HEK293 (cell line): ENCODE data around the gene CHID1.

Experiments used
- GLIS1 ChIP-seq: fragments of 450-650 bp; formaldehyde crosslinking; IDR thresholded peaks from 2 replicates; pipeline ENCODE4 v1.5.1; 2016; ENCODE audit warnings: missing biosample characterization, missing genetic modification characterization
- PATZ1 ChIP-seq: fragments of 450-650 bp; formaldehyde crosslinking; IDR thresholded peaks from 2 replicates; pipeline ENCODE4 v1.5.1; 2016; ENCODE audit warnings: missing biosample characterization, missing genetic modification characterization
- ZBTB8A ChIP-seq: fragments of 450-650 bp; formaldehyde crosslinking; IDR thresholded peaks from 2 replicates; pipeline ENCODE4 v1.5.1; 2016; ENCODE audit warnings: missing biosample characterization, missing genetic modification characterization
- ZNF112 ChIP-seq: fragments of 450-650 bp; formaldehyde crosslinking; IDR thresholded peaks from 2 replicates; pipeline ENCODE4 v1.5.0; 2017; ENCODE audit warnings: missing biosample characterization, missing genetic modification characterization
- ZNF501 ChIP-seq: fragments of 450-650 bp; formaldehyde crosslinking; IDR thresholded peaks from 2 replicates; pipeline ENCODE4 v1.5.1; 2016; ENCODE audit warnings: missing biosample characterization, missing genetic modification characterization
- ZNF521 ChIP-seq: fragments of 450-650 bp; formaldehyde crosslinking; IDR thresholded peaks from 2 replicates; pipeline ENCODE4 v1.5.1; 2017; ENCODE audit warnings: missing biosample characterization, mild to moderate bottlenecking, missing genetic modification characterization
- ZNF530 ChIP-seq: fragments of 450-650 bp; formaldehyde crosslinking; IDR thresholded peaks from 2 replicates; pipeline ENCODE4 v1.5.1; 2016; ENCODE audit warnings: low read depth, missing biosample characterization, missing genetic modification characterization
- ZNF768 ChIP-seq: fragments of 450-650 bp; formaldehyde crosslinking; IDR thresholded peaks from 2 replicates; pipeline ENCODE4 v1.5.1; 2018; ENCODE audit warnings: missing biosample characterization, mild to moderate bottlenecking, missing genetic modification characterization
- TF ChIP-seq, protein P1 (sequence below): fragments of 450-650 bp; formaldehyde crosslinking; IDR thresholded peaks from 2 replicates; pipeline ENCODE4 v1.5.1; 2016; ENCODE audit warnings: missing biosample characterization, missing genetic modification characterization
- TF ChIP-seq, protein P2 (sequence below): fragments of 450-650 bp; formaldehyde crosslinking; IDR thresholded peaks from 2 replicates; pipeline ENCODE4 v1.5.1; 2016; ENCODE audit warnings: missing biosample characterization, missing genetic modification characterization
- TF ChIP-seq, protein P3 (sequence below): fragments of 450-650 bp; formaldehyde crosslinking; IDR thresholded peaks from 2 replicates; pipeline ENCODE4 v1.5.1; 2016; ENCODE audit warnings: missing biosample characterization, missing genetic modification characterization

DNA sequence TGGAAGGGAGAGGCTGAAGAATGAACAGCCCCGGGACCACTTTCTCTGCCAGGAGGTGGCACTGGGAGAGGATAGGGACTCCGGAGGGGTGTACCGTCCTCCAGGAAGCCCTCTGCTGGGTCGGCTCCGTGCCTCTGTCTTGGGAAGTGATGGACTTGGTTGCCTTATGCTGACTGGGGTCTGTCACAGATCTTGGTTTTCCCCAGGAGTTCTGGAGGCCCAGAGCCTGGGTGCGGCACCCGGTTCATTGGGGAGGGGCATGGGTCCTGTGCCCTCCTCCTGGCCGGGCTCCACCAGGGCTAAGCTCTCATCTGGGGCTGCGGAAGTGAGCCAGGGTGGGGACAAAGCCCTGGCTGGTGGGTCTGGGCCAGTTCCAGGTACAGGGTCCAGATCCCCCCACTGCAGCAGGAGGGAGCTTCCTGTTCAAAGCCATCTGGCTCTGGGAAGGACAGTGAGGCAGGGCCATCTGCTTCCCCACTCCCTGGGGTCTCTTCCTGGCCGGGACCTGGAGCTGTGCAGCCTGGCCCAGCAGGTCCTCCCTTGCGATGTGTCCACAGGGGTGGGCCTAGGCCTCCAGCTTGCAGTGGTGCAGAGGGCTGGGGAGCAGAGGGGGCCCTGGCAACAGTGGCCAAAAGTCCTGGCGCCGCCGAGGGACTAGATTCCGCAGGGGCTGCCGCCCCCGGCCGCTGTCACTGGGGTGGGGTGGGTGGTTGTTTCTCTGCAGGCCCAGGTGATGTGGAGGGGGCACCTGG lies 14.0 kb upstream of the CHID1 start:
- TF ChIP-seq ZNF768 (tag by site-specific recombination) (no peak), ZNF112 (tag by site-specific recombination) (no peak), ZNF501 (tag by site-specific recombination) (no peak), GLIS1 (tag by site-specific recombination) (no peak), PATZ1 (tag by site-specific recombination) (no peak), ZNF530 (tag by site-specific recombination) (no peak), ZNF521 (tag by site-specific recombination) (no peak), ZBTB8A (tag by site-specific recombination) (no peak)
- TF ChIP-seq, protein P1, sequence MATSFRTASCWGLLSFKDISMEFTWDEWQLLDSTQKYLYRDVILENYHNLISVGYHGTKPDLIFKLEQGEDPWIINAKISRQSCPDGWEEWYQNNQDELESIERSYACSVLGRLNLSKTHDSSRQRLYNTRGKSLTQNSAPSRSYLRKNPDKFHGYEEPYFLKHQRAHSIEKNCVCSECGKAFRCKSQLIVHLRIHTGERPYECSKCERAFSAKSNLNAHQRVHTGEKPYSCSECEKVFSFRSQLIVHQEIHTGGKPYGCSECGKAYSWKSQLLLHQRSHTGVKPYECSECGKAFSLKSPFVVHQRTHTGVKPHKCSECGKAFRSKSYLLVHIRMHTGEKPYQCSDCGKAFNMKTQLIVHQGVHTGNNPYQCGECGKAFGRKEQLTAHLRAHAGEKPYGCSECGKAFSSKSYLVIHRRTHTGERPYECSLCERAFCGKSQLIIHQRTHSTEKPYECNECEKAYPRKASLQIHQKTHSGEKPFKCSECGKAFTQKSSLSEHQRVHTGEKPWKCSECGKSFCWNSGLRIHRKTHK (tag by site-specific recombination) = no peak
- TF ChIP-seq, protein P2, sequence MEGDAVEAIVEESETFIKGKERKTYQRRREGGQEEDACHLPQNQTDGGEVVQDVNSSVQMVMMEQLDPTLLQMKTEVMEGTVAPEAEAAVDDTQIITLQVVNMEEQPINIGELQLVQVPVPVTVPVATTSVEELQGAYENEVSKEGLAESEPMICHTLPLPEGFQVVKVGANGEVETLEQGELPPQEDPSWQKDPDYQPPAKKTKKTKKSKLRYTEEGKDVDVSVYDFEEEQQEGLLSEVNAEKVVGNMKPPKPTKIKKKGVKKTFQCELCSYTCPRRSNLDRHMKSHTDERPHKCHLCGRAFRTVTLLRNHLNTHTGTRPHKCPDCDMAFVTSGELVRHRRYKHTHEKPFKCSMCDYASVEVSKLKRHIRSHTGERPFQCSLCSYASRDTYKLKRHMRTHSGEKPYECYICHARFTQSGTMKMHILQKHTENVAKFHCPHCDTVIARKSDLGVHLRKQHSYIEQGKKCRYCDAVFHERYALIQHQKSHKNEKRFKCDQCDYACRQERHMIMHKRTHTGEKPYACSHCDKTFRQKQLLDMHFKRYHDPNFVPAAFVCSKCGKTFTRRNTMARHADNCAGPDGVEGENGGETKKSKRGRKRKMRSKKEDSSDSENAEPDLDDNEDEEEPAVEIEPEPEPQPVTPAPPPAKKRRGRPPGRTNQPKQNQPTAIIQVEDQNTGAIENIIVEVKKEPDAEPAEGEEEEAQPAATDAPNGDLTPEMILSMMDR (tag by site-specific recombination) = no peak
- TF ChIP-seq, protein P3, sequence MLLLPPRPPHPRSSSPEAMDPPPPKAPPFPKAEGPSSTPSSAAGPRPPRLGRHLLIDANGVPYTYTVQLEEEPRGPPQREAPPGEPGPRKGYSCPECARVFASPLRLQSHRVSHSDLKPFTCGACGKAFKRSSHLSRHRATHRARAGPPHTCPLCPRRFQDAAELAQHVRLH (tag by site-specific recombination) = no peak
